Liver (tissue), 9 donors: ENCODE measurements around the gene CDC42BPG. TPM values are rescaled to one million over a fixed set of nuclear protein-coding genes. Genes with fewer than 3 reads are reported as not detected.

Experiments
- DNase-seq: peaks from one replicate; pipeline ENCODE4 v3.0.0-alpha.2; 2017; ENCODE audit warnings: low spot score
- H3K27ac ChIP-seq, 2 donors: one replicate each; pipeline ENCODE4 v1.7.0; 2013; ENCODE audit warnings: inconsistent platforms in 2 of 2, low read length in 2 of 2, control low read depth in 1 of 2, low read depth in 1 of 2, mild to moderate bottlenecking in 1 of 2
- H3K27me3 ChIP-seq, 4 donors: one replicate each; pipeline versions ENCODE4 v1.6.1 to v1.7.0; 2013; ENCODE audit warnings: low read length in 3 of 4, inconsistent platforms in 1 of 4, mild to moderate bottlenecking in 1 of 4, moderate library complexity in 1 of 4; ENCODE audit not compliant: control insufficient read depth in 4 of 4, insufficient read depth in 4 of 4
- H3K36me3 ChIP-seq, 4 donors: one replicate each; pipeline versions ENCODE4 v1.6.1 to v1.7.0; 2013; ENCODE audit warnings: low read length in 3 of 4, mild to moderate bottlenecking in 3 of 4, low read depth in 1 of 4, moderate library complexity in 1 of 4; ENCODE audit not compliant: control insufficient read depth in 4 of 4, insufficient read depth in 3 of 4
- H3K4me1 ChIP-seq, 4 donors: one replicate each; pipeline versions ENCODE4 v1.6.1 to v1.7.0; 2013; ENCODE audit warnings: low read length in 3 of 4, mild to moderate bottlenecking in 3 of 4, moderate library complexity in 1 of 4; ENCODE audit not compliant: control insufficient read depth in 4 of 4, insufficient read depth in 4 of 4
- H3K4me3 ChIP-seq, 3 donors: one replicate each; pipeline versions ENCODE4 v1.6.1 to v1.7.0; 2013; ENCODE audit warnings: low read length in 3 of 3, control low read depth in 1 of 3, low read depth in 1 of 3, mild to moderate bottlenecking in 1 of 3
- H3K9ac ChIP-seq, 2 donors: one replicate each; pipeline ENCODE4 v1.7.0; 2013; ENCODE audit warnings: low read length in 2 of 2, mild to moderate bottlenecking in 2 of 2, moderate library complexity in 2 of 2, control low read depth in 1 of 2, low read depth in 1 of 2
- H3K9me3 ChIP-seq, 4 donors: one replicate each; pipeline versions ENCODE4 v1.6.1 to v1.7.0; 2013; ENCODE audit warnings: low read length in 3 of 4; ENCODE audit not compliant: control insufficient read depth in 4 of 4
- EGR1 ChIP-seq, 2 donors: IDR thresholded peaks; 2 replicates each; pipeline ENCODE4 v1.6.1; 2016 to 2018; ENCODE audit warnings: antibody characterized with exemption in 2 of 2, low read depth in 2 of 2
- FOXA1 ChIP-seq: IDR thresholded peaks from 2 replicates; pipeline ENCODE4 v1.6.1; 2016; ENCODE audit warnings: antibody characterized with exemption
- FOXA2 ChIP-seq: IDR thresholded peaks from 2 replicates; pipeline ENCODE4 v1.6.1; 2016; ENCODE audit warnings: antibody characterized with exemption
- GABPA ChIP-seq, 2 donors: IDR thresholded peaks in 1 of 2; conservative IDR thresholded peaks in 1 of 2; 2 replicates each; pipeline ENCODE4 v1.6.1; 2016; ENCODE audit warnings: antibody characterized with exemption in 2 of 2, mild to moderate bottlenecking in 1 of 2, moderate library complexity in 1 of 2
- HNF4A ChIP-seq, 2 donors: conservative IDR thresholded peaks; 2 replicates each; pipeline ENCODE4 v1.6.1; 2016; ENCODE audit warnings: antibody characterized with exemption in 2 of 2, mild to moderate bottlenecking in 2 of 2
- HNF4G ChIP-seq: IDR thresholded peaks from 2 replicates; pipeline ENCODE4 v1.6.1; 2016; ENCODE audit warnings: antibody characterized with exemption
- JUND ChIP-seq, 2 donors: IDR thresholded peaks; 2 replicates each; pipeline ENCODE4 v1.6.1; 2016; ENCODE audit warnings: antibody characterized with exemption in 2 of 2
- NR2F2 ChIP-seq: IDR thresholded peaks from 2 replicates; pipeline ENCODE4 v1.6.1; 2016; ENCODE audit warnings: antibody characterized with exemption
- RAD21 ChIP-seq, 2 donors: IDR thresholded peaks; 2 replicates each; pipeline ENCODE4 v1.6.1; 2016; ENCODE audit warnings: antibody characterized with exemption in 2 of 2, mild to moderate bottlenecking in 2 of 2
- RXRA ChIP-seq, 2 donors: IDR thresholded peaks; 2 replicates each; pipeline ENCODE4 v1.6.1; 2017 to 2018; ENCODE audit warnings: antibody characterized with exemption in 2 of 2, mild to moderate bottlenecking in 1 of 2
- SP1 ChIP-seq: IDR thresholded peaks from 2 replicates; pipeline ENCODE4 v1.6.1; 2018; ENCODE audit warnings: antibody characterized with exemption, mild to moderate bottlenecking
- TAF1 ChIP-seq: conservative IDR thresholded peaks from 2 replicates; pipeline ENCODE4 v1.6.1; 2016; ENCODE audit warnings: antibody characterized with exemption, mild to moderate bottlenecking
- YY1 ChIP-seq: IDR thresholded peaks from 2 replicates; pipeline ENCODE4 v1.6.1; 2016; ENCODE audit warnings: antibody characterized with exemption, mild to moderate bottlenecking
- WGBS: extraction: QIAGEN DNeasy Blood & Tissue Kit; methylation state at CpG from one replicate; pipeline ENCODE4 v1.1.7; 2013; 5-methylcytosine and 5-hydroxymethylcytosine counted together
- polyA plus RNA-seq, 2 donors: library from polyadenylated mRNA; stranded (reverse) in 1 of 2; unstranded in 1 of 2; fragments of 200-250 nt in 1 of 2; fragments of >200 nt in 1 of 2; fragmentation: Nextera tagmentation in 1 of 2; extraction: Ambion mirVana in 1 of 2; gene quantifications; one replicate each; pipeline versions ENCODE4 v1.2.1 to v1.2.3, GENCODE V29; 2013 to 2015
- total RNA-seq, 2 donors: library from RNA; depleted of rRNA; stranded (reverse); fragments of >200 nt; gene quantifications; one replicate each; pipeline ENCODE4 v1.2.3, GENCODE V29; 2014
- TF ChIP-seq, protein P1 (sequence below): fragments of 150-350 bp; IDR thresholded peaks from 2 replicates; pipeline ENCODE4 v1.5.1; 2017; ENCODE audit warnings: improper control_type of control experiment, low read depth, low read length; ENCODE audit not compliant: missing input control
- TF ChIP-seq, protein P2 (sequence below): IDR thresholded peaks from 2 replicates; pipeline ENCODE4 v1.6.1; 2016; ENCODE audit warnings: antibody characterized with exemption
- TF ChIP-seq, protein P3 (sequence below): IDR thresholded peaks from 2 replicates; pipeline ENCODE4 v1.6.1; 2016; ENCODE audit warnings: antibody characterized with exemption
- TF ChIP-seq, protein P4 (sequence below): IDR thresholded peaks from 2 replicates; pipeline ENCODE4 v1.6.1; 2016; ENCODE audit warnings: antibody characterized with exemption
- TF ChIP-seq, protein P5 (sequence below): IDR thresholded peaks from 2 replicates; pipeline ENCODE4 v1.6.1; 2016; ENCODE audit warnings: antibody characterized with exemption, mild to moderate bottlenecking
- donor health status: healthy.
- donor health status: healthy.
- donor health status: healthy.
- donor health status: healthy.
- donor health status: healthy.

The CDC42BPG gene
- total and polyA plus RNA-seq, 4 donors = 0.18 to 1.2 (median 0.58) TPM

DNA sequence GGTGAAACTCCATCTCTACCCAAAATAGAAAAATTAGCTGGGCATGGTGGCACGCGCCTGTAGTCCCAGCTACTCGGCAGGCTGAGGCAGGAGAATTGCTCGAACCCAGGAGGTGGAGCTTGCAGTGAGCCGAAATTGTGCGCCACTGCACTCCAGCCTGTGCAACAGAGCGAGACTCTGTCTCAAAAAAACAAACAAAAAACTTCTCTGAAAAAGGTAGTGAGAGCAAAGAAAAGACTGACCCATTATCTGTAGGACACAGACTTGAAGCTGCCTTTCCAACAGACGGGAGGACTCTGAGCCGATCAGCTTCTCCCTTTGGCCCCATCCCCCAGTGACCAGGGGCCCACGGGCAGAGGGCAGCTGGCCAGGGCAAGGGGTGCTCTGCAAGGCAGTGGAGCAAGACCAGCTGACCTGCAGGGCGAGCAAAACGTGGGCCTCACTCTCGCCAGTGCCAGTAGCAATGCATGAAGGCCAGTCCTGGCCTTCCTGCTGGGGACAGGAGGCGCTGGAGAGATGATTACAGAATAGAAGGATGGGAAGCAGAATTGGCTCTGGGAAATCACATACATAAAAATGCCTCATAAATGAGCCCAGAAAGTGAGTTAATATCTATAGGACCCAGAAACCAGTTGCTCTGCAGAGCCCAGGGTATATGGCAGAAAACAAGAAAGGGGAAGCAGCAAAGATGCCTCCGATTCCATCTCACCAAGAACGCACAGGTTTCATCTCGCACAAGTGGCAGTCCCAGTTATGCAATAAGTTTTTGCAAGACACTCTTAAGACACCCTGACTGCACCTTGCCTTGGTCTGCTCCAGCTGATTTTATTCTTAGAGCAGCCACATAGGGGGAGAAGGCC, 31.1 kb upstream of the CDC42BPG start:
- DNase-seq = no peak
- H3K9me3 ChIP-seq = no peaks in the 10 kb centered on the region
- H3K9ac ChIP-seq = no peak overlapping the region
- 49% methylated on average over 17 of the region's 17 CpGs for WGBS
- peak overlapping the region; percentile 48 to 72 for H3K27ac ChIP-seq
- H3K27me3 ChIP-seq = no peaks in the 10 kb centered on the region
- H3K4me1 ChIP-seq = peaks cover 27 to 86% (median 79%) of the 10 kb centered on the region in 4 donors
- no peaks in the 10 kb centered on the region for H3K36me3 ChIP-seq
- peak in 1 of 2 donors; percentile 14 for TF ChIP-seq RAD21 (IDR thresholded peaks at IDR 0.05)
- TF ChIP-seq, protein P1, sequence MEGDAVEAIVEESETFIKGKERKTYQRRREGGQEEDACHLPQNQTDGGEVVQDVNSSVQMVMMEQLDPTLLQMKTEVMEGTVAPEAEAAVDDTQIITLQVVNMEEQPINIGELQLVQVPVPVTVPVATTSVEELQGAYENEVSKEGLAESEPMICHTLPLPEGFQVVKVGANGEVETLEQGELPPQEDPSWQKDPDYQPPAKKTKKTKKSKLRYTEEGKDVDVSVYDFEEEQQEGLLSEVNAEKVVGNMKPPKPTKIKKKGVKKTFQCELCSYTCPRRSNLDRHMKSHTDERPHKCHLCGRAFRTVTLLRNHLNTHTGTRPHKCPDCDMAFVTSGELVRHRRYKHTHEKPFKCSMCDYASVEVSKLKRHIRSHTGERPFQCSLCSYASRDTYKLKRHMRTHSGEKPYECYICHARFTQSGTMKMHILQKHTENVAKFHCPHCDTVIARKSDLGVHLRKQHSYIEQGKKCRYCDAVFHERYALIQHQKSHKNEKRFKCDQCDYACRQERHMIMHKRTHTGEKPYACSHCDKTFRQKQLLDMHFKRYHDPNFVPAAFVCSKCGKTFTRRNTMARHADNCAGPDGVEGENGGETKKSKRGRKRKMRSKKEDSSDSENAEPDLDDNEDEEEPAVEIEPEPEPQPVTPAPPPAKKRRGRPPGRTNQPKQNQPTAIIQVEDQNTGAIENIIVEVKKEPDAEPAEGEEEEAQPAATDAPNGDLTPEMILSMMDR = no peak
- TF ChIP-seq HNF4A (conservative IDR thresholded peaks at IDR 0.05) = peak; percentile 71 to 82
- TF ChIP-seq GABPA (IDR thresholded peaks at IDR 0.05 in 1 of 2, conservative IDR thresholded peaks at IDR 0.05 in 1 of 2) = no peak
- TF ChIP-seq NR2F2 = no peak
- TF ChIP-seq FOXA2 = no peak
- TF ChIP-seq, protein P2, sequence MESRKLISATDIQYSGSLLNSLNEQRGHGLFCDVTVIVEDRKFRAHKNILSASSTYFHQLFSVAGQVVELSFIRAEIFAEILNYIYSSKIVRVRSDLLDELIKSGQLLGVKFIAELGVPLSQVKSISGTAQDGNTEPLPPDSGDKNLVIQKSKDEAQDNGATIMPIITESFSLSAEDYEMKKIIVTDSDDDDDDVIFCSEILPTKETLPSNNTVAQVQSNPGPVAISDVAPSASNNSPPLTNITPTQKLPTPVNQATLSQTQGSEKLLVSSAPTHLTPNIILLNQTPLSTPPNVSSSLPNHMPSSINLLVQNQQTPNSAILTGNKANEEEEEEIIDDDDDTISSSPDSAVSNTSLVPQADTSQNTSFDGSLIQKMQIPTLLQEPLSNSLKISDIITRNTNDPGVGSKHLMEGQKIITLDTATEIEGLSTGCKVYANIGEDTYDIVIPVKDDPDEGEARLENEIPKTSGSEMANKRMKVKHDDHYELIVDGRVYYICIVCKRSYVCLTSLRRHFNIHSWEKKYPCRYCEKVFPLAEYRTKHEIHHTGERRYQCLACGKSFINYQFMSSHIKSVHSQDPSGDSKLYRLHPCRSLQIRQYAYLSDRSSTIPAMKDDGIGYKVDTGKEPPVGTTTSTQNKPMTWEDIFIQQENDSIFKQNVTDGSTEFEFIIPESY = no peak
- no peak for TF ChIP-seq FOXA1
- TF ChIP-seq, protein P3, sequence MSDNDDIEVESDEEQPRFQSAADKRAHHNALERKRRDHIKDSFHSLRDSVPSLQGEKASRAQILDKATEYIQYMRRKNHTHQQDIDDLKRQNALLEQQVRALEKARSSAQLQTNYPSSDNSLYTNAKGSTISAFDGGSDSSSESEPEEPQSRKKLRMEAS = no peak
- TF ChIP-seq, protein P4, sequence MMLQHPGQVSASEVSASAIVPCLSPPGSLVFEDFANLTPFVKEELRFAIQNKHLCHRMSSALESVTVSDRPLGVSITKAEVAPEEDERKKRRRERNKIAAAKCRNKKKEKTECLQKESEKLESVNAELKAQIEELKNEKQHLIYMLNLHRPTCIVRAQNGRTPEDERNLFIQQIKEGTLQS = no peak
- TF ChIP-seq JUND (IDR thresholded peaks at IDR 0.05) = no peak
- TF ChIP-seq, protein P5, sequence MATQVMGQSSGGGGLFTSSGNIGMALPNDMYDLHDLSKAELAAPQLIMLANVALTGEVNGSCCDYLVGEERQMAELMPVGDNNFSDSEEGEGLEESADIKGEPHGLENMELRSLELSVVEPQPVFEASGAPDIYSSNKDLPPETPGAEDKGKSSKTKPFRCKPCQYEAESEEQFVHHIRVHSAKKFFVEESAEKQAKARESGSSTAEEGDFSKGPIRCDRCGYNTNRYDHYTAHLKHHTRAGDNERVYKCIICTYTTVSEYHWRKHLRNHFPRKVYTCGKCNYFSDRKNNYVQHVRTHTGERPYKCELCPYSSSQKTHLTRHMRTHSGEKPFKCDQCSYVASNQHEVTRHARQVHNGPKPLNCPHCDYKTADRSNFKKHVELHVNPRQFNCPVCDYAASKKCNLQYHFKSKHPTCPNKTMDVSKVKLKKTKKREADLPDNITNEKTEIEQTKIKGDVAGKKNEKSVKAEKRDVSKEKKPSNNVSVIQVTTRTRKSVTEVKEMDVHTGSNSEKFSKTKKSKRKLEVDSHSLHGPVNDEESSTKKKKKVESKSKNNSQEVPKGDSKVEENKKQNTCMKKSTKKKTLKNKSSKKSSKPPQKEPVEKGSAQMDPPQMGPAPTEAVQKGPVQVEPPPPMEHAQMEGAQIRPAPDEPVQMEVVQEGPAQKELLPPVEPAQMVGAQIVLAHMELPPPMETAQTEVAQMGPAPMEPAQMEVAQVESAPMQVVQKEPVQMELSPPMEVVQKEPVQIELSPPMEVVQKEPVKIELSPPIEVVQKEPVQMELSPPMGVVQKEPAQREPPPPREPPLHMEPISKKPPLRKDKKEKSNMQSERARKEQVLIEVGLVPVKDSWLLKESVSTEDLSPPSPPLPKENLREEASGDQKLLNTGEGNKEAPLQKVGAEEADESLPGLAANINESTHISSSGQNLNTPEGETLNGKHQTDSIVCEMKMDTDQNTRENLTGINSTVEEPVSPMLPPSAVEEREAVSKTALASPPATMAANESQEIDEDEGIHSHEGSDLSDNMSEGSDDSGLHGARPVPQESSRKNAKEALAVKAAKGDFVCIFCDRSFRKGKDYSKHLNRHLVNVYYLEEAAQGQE = no peak
- peak; percentile 48 to 64 for TF ChIP-seq RXRA (IDR thresholded peaks at IDR 0.05)
- TF ChIP-seq SP1 = peak; percentile 39
- no peak for TF ChIP-seq YY1
- no peak for TF ChIP-seq TAF1
- no peak for TF ChIP-seq HNF4G
- no peak for TF ChIP-seq EGR1 (IDR thresholded peaks at IDR 0.05; ENCODE audit: low read depth in 2 of 2)
- H3K4me3 ChIP-seq = peak overlapping the region in 1 of 3 donors; percentile 0
